ENCODE results near the gene AGTR1.
"Not testable (repeated sequence)": the region's sequence is repeated elsewhere in the genome, so short reads cannot be mapped to it uniquely, and the experiment has no call there.

AGTR1 gene

GRCh38 chr3:148763156-148763680, 65.5 kb downstream of the AGTR1 start:
- no peak for TF ChIP-seq CTCF (IDR thresholded peaks at IDR 0.05; ENCODE audit: low read depth, low read length, missing control alignments)
- DNase-seq (ENCODE audit: low read depth) = no peak
- in situ Hi-C loops (cut with HindIII; ENCODE audit: low sequenced_read_pairs) = no loop called here
- H3K4me3 ChIP-seq (ENCODE audit: low read depth, low read length) = no peak overlapping the region

- H3K4me3 ChIP-seq (ENCODE audit: low read depth, low read length) = no peak overlapping the region
- DNase-seq (ENCODE audit: low read depth) = no peak
- TF ChIP-seq CTCF (IDR thresholded peaks at IDR 0.05; ENCODE audit: low read depth, low read length, missing control alignments) = no peak
- in situ Hi-C loops (cut with HindIII; ENCODE audit: low sequenced_read_pairs) = no loop called here
These were observed 66.6 kb downstream of the AGTR1 start for GRCh38 chr3:148763986-148764935.

GRCh38 chr3:148772361-148772760, 74.7 kb downstream of the AGTR1 start:
- TF ChIP-seq CTCF (IDR thresholded peaks at IDR 0.05; ENCODE audit: low read depth, low read length, missing control alignments) = no peak
- no peak for DNase-seq (ENCODE audit: low read depth)
- in situ Hi-C loops (cut with HindIII; ENCODE audit: low sequenced_read_pairs) = no loop called here
- H3K4me3 ChIP-seq (ENCODE audit: low read depth, low read length) = no peak overlapping the region

DNA sequence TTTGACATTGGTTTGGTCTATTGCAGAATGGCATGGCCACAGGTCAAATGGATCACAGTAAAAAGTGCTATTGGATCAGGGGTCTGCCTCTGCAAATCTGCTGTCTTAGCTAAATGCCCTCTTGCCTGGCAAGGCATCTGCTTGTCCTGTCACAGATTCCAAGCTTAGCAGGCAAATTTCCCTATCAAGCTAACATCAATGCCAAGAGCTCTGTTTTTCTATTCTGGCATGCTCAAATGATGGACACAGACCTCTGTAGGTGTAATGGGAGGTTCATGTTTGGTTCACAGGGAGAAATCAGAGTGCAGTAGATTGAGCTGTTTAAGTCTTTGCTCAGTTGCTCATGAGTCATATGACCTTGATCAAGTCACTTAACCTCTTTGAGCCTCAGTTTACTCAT, 75.1 kb downstream of the AGTR1 start:
- no peak for TF ChIP-seq CTCF (IDR thresholded peaks at IDR 0.05; ENCODE audit: low read depth, low read length, missing control alignments)
- in situ Hi-C loops (cut with HindIII; ENCODE audit: low sequenced_read_pairs) = no loop called here
- no peak for DNase-seq (ENCODE audit: low read depth)
- no peak overlapping the region for H3K4me3 ChIP-seq (ENCODE audit: low read depth, low read length)

DNA sequence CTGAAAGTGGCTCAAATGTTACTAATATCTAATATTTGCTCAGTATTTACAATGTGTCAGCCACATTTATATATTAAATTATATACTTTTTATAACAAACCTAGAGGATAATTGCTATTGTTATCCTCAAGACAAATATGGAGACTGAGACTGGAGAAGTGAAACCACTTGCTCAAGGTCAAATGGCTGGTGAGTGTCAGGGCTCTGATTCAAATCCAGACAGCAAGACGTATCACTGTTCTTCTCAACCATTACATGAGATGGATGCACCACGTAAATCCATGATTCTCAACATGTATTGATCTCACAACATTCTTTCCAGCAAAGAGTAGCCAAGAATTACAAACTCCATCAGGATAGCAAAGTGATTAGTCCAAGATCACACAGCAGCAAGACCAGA, 76.1 kb downstream of the AGTR1 start:
- TF ChIP-seq CTCF (IDR thresholded peaks at IDR 0.05; ENCODE audit: low read depth, low read length, missing control alignments) = no peak
- in situ Hi-C loops (cut with HindIII; ENCODE audit: low sequenced_read_pairs) = no loop called here
- DNase-seq (ENCODE audit: low read depth) = no peak
- no peak overlapping the region for H3K4me3 ChIP-seq (ENCODE audit: low read depth, low read length)

DNA sequence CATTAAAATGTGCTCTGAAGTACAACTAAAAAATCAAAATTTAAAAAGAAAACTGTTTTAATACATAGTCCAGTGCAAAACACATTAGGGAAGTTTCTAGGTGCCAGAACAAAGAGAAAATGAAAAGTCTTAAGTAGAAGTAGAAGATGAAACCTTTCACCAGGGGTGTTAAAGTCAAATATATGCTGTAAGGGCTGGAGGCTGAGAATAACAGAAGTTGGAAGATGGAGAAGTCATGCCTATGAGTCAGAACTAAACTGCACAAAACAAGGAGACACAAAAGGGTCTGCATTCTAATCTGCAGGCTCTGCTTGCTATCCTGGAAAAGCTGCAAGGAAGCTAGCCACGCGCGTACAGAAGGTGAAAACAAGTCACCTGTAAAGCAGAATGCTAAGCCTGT, 81.2 kb downstream of the AGTR1 start:
- H3K4me3 ChIP-seq (ENCODE audit: low read depth, low read length) = no peak overlapping the region
- no peak for DNase-seq (ENCODE audit: low read depth)
- in situ Hi-C loops (cut with HindIII; ENCODE audit: low sequenced_read_pairs) = no loop called here
- TF ChIP-seq CTCF (IDR thresholded peaks at IDR 0.05; ENCODE audit: low read depth, low read length, missing control alignments) = no peak

DNA sequence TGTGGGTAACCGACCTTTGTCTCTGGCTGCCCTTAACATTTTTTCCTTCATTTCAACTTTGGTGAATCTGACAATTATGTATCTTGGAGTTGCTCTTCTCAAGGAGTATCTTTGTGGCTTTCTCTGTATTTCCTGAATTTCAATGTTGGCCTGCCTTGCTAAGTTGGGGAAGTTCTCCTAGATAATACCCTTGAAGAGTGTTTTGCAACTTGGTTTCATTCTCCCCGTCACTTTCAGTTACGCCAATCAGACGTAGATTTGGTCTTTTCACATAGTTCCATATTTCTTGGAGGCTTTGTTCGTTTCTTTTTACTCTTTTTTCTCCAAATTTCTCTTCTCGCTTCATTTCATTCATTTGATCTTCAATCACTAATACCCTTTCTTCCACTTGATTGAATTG, 87.3 kb downstream of the AGTR1 start:
- DNase-seq (ENCODE audit: low read depth); H3K4me3 ChIP-seq (ENCODE audit: low read depth, low read length); in situ Hi-C loops (cut with HindIII; ENCODE audit: low sequenced_read_pairs): not testable (repeated sequence)

- H3K4me3 ChIP-seq (ENCODE audit: low read depth, low read length); in situ Hi-C loops (cut with HindIII; ENCODE audit: low sequenced_read_pairs); DNase-seq (ENCODE audit: low read depth): not testable (repeated sequence)
These were observed 88.5 kb downstream of the AGTR1 start for GRCh38 chr3:148786159-148786558.
